GM19043 (cell line): ENCODE data around the gene EXOC2.

Experiments
- ATAC-seq: cut with Tn5 transposase; IDR thresholded peaks from one replicate; pipeline ENCODE4 v1.9.1; 2021; ENCODE audit warnings: low read depth; ENCODE audit not compliant: unreplicated experiment

Gene EXOC2

DNA sequence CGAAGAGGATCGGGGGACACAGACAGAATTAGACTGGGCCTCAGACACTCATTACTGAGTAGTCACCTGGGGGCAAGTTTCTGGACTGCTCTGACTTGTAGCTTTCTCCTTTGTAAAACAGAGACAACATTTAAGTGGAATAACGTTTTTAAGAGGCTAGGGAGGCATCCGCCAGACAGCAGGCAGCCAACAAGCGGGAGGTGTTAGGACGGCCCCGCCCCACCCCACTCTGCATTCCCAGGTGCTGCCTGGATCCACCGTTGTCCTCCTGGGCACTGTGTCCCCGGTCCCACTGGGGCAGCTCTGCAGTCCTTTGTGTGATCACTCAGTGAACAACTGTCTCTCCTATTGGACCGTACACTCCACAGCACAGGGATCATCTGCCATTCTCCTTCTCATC lies 187.6 kb downstream of the EXOC2 start:
- ATAC-seq = no peak

DNA sequence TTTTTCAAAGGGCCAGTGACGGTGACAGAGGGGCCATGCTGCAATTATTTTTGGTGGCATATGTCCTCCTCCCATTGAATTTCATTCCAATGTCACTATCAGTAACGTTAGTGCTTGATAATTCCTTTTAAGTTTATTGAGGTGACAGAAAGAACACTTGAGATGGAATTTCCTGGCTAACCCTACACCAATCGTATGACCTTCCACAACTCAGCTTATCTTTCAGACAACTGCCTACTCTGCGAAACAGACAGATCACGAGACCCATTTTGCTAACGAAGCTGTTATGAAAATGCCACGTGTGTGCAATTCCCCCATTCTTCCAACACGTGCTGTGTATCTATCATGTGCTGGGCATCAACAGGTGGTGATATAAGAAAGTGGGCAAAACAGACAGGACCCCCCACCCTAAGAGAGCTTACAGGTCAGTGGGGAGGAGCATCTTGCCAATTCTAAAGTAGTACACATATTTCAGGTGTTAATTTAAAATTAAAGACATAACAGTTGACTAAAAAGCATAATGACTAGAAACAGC lies 188.4 kb downstream of the EXOC2 start:
- no peak for ATAC-seq

DNA sequence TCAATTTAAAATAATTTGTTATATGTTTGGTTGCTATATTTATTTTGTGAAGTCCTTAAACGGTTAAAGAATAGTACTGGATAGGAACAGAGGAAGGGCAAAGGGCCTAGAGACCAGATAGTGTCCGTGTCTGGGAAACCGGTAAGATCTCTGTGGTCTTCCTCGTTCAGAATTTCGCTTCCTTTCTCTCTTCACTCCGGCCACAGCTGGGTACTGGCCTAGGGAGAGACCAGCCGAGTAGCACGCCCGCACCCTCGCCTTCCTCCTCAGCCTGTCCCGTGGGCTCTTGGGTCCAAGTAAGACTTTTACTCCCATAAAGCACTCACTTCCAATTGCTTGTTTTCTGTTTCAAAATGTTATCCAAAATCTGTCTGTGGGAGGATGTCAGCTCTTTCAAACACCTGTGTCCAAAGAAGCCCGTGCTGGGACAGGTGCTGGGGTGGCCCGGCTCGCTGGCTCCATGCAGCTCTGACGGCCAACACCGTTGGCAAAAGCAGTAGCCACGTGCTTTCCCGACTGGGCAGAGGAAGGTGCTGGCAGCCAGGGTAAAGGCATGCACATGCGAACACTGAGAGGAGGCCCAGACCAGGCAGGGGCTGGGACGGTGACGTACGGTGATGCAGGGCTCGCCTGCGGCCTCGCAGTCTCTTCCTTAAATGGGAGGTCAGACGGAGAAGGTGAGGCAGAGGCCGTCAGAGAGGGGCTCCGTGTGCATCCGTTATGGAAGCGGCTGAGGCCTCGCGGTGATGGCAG lies 189.2 kb downstream of the EXOC2 start:
- ATAC-seq = no peak

DNA sequence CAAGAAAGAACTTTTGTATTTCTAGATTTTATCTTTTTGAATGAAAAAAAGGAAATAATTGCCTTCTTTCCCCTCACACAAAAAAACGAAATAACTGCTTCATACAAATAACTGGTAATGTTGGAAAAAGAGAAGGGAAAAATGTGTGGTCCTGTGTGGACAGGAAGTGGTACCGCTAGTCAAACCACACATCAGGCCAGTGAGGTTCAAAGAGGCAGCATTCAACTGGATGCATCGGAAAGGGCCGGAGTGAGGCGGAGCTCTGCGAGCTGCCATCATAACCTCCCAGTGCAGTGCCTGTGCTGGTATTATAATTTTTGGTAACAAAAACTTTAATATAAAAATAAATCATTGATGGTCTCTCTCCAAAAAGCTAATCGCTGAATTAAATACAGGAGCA lies 190.2 kb downstream of the EXOC2 start:
- no peak for ATAC-seq

DNA sequence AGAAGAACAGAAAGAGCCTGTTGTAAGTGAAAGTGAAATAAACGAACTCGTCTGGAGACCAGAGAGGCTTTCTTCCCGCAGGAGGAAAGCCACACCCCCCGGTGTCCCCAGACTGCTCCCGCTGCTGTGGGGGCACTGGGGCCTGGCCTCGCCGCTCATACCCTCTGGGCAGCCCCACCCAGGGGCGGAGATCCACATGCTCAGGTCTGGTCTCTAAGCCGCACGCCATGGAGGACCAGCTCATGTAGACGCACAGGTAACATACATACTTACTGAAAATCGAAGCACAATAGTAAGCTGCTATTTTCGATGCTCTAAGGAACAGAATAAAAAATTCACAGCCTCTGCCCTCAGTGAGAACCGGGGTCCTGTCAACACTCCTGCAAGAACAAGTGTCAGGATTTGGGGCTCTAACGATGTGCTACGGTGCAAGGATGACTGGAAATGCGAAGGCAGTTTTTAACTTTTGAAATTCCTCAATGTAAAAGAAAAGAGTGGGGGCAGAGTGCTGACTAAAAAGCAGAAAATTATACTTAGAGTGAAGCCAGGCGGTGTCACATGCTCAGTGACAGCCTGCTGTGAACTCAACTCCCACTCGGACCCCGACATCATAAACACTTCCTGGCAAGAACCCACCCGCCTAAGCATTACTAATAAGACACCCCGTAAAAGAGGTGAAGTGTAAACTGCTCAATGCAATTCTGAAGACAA lies 190.9 kb downstream of the EXOC2 start:
- no peak for ATAC-seq

DNA sequence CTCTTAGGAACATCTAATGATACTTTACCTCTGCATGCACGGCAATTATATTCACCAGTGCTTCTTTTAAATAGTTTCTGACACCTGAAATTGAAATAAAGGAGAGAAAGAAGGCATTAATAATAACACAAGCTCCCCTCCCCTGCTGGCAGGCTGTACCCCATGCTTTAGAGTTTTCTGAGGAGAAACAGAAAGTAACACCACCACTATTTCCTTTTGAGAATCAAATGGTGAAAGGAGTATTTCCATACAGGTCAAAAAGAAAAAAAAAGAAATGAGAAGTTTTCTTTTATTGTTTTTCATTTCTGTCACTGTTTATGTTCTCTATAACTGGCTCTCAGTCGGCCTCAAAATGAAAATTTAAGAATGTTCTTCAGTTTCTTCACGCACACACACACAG lies 193.3 kb downstream of the EXOC2 start:
- no peak for ATAC-seq

DNA sequence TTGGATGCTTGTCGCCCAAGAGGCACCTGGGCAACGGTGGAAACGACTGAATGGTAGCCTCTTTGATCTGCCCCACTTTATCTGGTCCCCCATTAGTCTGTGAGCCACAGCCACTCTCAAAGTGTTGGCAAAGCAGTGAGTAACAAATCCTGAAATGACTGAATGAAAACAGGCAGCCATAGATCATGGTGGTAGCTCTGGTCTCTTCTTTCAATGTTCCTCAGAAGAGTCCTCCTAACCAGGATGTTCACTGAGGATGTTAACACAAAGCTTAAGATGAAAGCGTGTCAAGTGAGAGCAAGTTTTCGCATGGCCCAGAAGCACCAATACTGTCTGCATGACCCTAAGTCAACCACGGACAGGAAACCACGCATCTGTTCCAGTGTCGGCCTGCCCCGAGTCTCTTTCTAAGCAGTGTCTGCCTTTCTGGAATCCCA lies 194.1 kb downstream of the EXOC2 start:
- peak; percentile 66 for ATAC-seq

DNA sequence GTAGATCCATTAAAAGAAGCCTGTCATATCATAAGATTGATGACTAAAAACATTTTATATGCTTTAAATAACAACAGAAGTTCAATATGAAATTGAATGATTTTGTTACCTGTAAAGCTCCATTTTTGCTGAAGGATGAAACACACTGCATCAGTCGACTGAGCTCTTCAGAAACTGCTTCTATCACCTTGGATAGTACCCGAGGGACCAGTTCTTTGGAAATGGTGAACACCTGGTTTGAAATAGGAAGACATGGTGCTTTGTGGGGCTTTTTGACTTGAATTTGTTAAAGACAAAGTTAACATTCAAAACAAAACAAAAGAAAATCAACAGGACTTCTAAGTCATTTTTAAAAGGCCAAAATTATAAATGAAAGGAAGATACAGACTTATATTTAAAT lies 195.7 kb downstream of the EXOC2 start:
- no peak for ATAC-seq

DNA sequence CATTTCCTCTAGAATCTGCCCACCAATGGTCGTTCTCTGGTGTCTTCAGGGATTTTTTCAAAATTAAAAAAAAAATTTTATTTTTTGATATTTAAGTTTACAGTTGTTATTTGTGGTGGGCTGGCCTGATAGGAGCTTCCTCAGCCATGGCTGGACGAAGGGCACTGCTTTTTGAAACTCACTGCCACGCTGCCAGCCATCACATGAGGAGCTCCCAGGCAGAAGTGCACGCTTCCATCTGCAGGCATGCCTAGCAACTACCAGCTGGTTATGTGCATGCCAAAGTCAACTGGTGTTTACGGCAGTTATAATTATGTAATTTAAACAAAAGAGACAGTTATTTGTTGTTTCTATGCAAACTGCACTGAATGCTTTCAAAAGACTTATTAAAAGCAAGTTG lies 196.3 kb downstream of the EXOC2 start:
- no peak for ATAC-seq

DNA sequence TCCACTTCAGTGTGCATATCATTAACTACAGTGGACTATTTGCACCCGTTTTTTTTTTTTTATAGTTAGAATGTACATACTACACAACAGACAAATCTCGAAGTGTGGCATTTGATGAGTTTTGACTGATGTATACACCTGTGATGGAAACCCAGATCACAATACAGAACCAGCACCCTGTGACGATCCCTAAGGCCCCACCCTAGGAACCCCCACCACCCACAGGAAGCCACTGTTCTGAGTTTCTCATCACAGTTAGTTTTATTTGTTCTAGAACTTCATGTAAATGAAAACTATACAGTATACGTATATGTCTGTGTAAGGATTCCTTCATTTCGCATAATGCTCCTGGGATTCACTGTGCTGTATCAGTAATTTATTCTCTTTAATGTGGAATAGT lies 198.5 kb downstream of the EXOC2 start:
- no peak for ATAC-seq

DNA sequence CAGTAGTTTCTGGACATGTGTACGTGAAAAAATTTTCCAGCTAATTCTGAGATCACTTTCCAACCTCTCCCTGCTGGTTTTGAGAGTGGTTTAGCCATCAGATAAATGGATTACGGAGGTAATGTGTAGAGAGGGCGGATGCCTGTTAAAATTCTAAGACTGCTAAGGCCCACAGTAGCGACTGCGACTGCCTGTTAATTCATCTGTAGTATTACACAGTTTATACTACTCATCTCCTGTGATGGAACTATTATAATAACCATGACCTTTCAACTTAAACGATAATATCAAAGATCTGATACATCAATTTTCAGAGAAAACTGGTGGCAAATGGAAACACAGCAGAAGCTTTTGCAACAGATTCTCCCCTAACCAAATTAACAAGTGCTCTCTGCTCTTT lies 199.1 kb downstream of the EXOC2 start:
- ATAC-seq = no peak

DNA sequence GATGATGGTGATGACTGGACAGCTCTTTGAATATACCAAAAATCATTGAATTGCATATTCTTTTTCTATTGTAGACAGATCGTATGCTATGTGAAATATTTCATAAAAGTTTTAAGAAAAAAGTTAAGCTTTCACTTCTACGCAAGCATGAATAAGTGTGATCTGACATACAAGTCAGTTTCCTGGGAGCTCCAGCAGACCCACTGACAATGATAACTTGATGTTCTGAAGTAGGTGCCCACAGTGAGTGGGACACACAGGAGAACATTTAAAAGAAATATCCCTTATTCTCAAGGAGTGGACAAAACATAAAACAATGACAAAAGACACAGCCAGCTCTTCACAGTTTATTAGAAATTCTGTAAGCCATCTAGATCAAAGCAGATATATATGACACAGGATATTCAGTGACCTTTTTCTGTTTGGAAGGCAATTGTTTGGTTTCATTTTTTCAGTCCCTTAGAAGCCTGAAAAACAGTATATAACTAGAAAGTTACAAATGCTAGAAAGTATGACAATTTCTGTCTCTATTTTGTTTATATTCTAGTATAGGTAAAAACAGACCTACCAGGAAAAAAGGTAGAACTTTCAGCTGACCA lies 200.0 kb downstream of the EXOC2 start:
- no peak for ATAC-seq

DNA sequence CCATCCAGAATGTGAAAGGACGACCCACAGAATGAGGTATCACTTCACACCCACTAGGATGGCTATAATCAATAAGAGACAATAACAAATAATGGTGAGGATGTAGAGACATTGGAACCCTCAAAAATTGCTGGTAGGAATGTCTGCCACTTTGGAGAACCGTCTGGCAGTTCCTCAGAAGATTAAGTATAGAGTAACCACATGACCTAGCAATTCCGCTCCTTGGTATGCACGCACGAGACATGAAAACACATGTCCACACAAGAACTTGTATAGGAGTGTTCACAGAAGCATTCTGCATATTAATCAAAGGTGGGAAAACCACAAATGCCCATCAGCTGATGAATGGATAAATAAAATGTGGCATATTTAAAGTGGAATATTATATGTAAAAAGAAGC lies 200.8 kb downstream of the EXOC2 start:
- no peak for ATAC-seq

DNA sequence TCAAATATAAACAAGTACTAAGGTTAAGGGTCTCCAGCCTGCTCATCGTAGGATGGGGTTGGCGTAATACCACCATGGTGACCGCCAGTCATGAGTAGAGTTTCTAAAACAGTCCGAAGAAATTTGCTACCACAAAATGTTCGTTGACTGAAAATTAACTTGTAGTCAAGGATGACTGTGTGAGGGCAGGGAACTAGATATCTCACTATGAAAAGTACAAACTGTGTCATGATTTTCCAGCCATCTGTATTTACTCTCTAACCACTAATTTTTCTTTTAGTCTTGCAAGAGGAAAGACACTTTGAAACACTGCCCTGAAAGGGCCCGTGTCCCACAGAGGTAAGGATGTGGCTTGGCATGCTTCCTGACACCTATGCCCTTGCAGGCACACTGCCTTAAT lies 201.7 kb downstream of the EXOC2 start:
- ATAC-seq = no peak

DNA sequence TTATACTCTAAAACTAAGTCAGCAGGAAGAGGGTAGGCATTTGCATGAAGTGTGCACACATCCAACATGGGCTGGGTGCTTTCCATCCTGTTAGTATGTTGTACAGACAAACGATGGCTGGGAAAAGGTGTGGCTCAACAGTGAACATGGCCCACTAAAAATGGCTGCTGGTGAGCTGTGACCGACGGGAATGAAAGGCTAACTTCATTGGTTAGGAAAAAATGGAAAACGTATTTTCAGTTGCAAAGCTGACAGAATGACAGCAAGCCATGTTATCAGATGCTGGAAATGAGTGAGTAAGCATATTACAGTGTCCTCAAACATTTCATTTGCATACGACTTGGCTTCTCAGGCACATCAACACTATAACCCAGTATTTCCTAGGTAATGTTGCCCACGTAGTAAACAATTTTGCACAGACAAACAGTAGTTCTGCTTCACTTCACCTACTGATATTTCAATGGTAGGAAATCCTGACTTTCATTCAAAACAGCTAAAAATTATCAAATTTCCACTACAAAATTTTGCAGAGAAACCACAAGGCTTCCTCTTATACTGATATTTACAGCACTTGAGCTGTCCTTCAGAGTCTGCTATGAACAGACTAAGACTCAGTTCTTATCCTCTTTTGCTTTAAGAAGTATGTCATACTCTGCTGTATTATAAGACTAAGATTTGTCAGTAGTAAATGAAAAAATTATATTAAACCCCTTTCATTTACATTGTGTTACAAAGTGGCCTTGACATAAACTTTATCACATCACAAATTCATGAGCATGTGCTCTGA lies 202.5 kb downstream of the EXOC2 start:
- no peak for ATAC-seq

DNA sequence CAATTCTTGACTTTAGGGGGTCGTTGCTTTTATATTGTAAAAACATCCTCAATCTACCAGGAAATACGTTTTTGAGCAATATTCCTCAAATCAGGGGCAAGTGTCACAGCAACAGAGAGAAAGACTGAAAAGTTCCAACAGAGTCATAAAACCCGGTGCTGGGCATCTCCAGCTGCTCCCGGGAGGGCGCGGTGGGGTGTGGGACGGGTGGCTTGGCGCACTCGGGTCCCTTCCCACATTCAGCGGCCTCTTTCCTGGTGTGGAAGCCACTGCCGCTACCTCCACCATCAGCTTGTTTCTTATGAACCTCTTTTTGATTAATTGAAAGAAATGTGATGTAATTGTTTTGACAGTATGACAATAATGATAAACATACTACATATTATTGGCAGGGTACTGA lies 203.2 kb downstream of the EXOC2 start:
- ATAC-seq = no peak

DNA sequence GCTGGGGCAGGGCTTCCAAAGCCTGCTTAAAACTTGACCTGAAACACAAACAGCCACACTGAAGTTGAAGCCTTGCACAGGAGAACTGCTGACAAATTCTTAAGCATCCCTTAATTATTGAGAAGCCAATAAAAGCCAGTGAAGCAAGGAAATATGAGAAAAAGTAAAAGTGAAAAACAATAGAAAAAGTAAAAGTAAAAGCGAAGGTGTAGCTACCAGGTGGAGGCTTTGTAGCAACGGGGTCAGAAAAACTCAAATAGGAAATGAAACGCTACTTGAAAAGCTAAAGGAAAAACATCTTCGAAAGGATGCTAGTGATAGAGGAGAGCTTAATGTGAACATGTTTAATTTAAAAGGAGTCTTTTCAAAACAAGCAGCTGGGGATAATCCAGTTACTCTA lies 203.9 kb downstream of the EXOC2 start:
- no peak for ATAC-seq

DNA sequence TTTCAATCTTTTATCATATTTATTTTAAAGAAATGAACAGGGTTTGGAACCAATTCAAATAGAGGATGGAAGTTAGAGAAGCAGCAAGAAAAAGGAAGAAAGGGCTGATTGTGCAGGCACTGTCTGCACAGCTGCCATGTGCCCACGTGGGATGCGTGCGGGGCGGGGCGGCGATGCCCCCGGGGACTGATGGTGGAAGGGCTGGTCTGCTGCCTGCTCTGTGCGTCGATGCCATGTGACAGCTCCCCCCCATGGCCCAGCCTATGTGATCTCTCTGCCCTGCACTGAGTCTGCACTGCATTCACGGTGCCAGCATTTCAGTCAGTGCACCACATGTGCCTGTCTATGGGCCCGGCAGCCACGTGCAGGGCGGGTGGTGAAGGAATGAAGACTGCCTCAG lies 205.0 kb downstream of the EXOC2 start:
- ATAC-seq = no peak

DNA sequence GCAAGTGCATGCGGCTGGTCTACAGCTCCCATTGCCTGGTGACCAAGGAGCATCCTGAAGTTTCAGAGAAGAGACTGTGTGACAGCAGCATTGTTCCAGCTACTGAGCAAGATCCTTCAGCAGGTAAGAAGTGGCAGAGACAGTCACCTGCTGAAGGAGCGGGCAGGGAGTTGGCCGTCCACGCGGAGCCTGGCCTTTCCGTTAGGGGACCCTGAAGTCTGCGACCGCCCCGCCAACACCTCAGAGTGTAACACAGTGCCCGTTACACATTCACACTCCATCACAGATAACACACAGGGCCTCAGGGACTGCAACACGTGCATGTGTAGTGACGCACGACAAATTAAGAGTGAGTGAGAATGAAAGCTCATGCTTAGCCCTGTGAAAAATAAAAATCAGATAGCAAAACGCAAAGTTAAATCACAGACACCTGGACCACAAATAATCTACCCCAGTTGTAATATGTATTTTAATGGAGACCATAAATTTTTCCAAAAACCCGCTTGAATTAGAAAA lies 207.2 kb downstream of the EXOC2 start:
- no peak for ATAC-seq

DNA sequence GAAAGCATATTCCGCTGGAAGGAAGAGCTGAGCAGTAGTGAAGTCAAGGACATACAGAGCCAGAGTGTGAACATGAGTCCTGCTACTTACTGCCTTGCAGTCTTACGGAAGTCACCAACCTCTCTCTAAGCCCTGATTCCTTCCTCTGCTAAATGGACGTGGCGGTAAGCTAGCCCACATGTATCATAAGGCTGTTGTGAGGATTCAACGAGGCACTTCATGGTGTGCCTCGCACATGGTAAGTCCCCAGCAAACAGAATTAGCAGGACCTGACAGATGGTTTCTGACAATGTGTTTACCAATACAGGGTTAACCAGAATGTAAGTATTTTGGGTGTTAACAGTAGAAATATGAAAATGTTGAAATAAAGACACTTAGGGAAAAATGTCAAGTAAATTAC lies 208.2 kb downstream of the EXOC2 start:
- no peak for ATAC-seq
